Tibial artery (tissue), 4 donors: ENCODE results near the gene MYOZ3.

Source experiments
- DNase-seq, 2 donors: peaks; one replicate each; pipeline ENCODE4 v3.0.0-alpha.2; 2019
- H3K27ac ChIP-seq, 2 donors: fragments of 200-600 bp; sonication (generic) in 1 of 2; 1 replicate in 1 of 2; 2 replicates in 1 of 2; pipeline ENCODE4 v1.5.1; 2018 to 2019; ENCODE audit warnings: mild to moderate bottlenecking in 1 of 2
- H3K27me3 ChIP-seq, 2 donors: fragments of 200-600 bp; sonication (generic) in 1 of 2; one replicate each; pipeline versions ENCODE4 v1.5.1 to v1.6.0; 2016 to 2019
- H3K36me3 ChIP-seq, 3 donors: fragments of 200-600 bp; sonication (generic) in 2 of 3; one replicate each; pipeline ENCODE4 v1.5.1; 2016 to 2019; ENCODE audit warnings: mild to moderate bottlenecking in 2 of 3
- H3K4me1 ChIP-seq, 4 donors: fragments of 200-600 bp; sonication (generic) in 2 of 4; 1 replicate in 3 of 4; 2 replicates in 1 of 4; pipeline ENCODE4 v1.5.1; 2016 to 2019
- H3K4me3 ChIP-seq, 2 donors: fragments of 200-600 bp; sonication (generic) in 1 of 2; 1 replicate in 1 of 2; 2 replicates in 1 of 2; pipeline ENCODE4 v1.5.1; 2018 to 2019; ENCODE audit warnings: mild to moderate bottlenecking in 2 of 2
- H3K9me3 ChIP-seq, 3 donors: fragments of 200-600 bp; sonication (generic) in 1 of 3; one replicate each; pipeline ENCODE4 v1.5.1; 2016 to 2019
- intact Hi-C: fragments of 100-400 bp; cut with DNase I; formaldehyde crosslinking; loops from one replicate; pipeline ENCODE4 v1.15.0; 2023; ENCODE audit warnings: low total_unique reads
- TF ChIP-seq, protein P1 (sequence below), 2 experiments: fragments of 200-600 bp in 1 of 2; fragments of 450-650 bp in 1 of 2; IDR thresholded peaks; one replicate each; pipeline ENCODE4 v1.5.1; 2017 to 2019; ENCODE audit warnings: antibody characterized with exemption in 2 of 2, mild to moderate bottlenecking in 1 of 2, moderate library complexity in 1 of 2

The MYOZ3 gene

GRCh38 chr5:150628936-150629485, 32.0 kb upstream of the MYOZ3 start:
- Histone ChIP-seq H3K4me1 (peaks cover 0 to 86% (median 78%) of the 10 kb centered on the region in 4 donors), H3K36me3 (no peaks in the 10 kb centered on the region), H3K27me3 (no peaks in the 10 kb centered on the region), H3K9me3 (no peaks in the 10 kb centered on the region), H3K4me3 (peak overlapping the region in 1 of 2 donors; percentile 100), H3K27ac (peak overlapping the region; percentile 99 to 100)
- intact Hi-C loops = no loop called here
- TF ChIP-seq, protein P1, sequence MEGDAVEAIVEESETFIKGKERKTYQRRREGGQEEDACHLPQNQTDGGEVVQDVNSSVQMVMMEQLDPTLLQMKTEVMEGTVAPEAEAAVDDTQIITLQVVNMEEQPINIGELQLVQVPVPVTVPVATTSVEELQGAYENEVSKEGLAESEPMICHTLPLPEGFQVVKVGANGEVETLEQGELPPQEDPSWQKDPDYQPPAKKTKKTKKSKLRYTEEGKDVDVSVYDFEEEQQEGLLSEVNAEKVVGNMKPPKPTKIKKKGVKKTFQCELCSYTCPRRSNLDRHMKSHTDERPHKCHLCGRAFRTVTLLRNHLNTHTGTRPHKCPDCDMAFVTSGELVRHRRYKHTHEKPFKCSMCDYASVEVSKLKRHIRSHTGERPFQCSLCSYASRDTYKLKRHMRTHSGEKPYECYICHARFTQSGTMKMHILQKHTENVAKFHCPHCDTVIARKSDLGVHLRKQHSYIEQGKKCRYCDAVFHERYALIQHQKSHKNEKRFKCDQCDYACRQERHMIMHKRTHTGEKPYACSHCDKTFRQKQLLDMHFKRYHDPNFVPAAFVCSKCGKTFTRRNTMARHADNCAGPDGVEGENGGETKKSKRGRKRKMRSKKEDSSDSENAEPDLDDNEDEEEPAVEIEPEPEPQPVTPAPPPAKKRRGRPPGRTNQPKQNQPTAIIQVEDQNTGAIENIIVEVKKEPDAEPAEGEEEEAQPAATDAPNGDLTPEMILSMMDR (IDR thresholded peaks at IDR 0.05) = no peak
- no peak for DNase-seq

DNA sequence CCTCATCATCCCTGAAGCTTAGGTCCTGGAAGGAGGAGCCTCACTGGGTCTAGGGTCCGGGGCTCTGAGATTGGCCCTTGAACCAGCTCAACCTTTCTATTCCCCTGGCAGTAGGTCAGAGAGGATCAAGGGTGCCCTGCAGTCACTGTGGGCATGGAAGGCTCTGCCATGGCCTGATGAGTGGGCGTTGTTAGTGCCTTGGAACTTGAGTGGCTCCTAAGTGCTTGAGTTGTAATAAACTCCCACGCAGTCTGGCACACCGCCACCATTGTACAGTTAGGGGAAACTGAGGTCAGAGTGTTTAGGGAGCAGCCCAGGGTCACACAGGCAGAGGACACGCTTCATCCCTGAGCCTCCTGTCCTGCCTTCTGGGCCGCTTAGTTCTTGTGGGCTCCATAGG, 31.0 kb upstream of the MYOZ3 start:
- intact Hi-C loops = no loop called here

DNA sequence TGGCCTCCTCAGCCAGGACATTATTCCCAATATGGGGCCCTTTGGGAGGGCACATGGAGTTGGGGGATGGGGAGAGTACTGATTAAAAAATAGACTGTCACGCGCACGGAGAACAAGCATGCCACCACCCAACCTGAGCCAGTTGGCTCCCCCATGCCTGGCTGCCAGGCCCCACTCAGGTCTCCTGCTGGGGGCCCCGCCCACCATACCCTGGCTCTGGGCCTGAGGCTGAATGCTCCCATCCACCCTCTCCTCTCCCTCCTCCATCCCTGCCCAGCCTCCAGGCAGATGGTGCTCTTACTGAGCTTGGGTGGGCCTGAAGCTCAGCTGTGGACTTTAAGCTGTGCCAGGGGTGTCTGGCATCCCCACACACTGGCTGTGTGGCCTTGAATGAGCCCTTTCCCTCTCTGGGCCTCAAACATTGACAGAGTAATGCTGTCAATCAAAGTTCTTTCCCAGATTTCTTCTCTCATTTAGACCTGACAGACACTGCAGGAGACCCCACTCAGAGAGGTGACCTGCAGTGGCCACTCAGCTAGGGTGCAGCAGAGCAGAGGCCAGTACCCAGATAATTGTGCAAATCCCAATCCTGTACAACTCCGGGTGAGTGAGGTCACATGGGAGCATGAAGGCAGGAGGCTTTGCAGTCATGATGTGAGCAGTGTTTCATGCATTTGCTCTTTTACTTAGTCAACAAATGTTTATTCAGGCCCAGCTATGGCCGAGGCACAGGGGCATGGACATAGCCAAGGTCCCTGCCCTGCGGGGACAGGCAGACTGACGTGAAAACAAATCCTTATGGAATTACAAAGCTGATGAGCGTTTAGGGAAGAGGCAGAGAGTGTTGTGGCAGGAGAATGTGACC, 30.4 kb upstream of the MYOZ3 start:
- H3K4me3 ChIP-seq = no peak overlapping the region
- no peaks in the 10 kb centered on the region for H3K9me3 ChIP-seq
- H3K4me1 ChIP-seq = peaks cover 0 to 95% (median 84%) of the 10 kb centered on the region in 4 donors
- TF ChIP-seq, protein P1 (IDR thresholded peaks at IDR 0.05) = no peak
- peak in 1 of 2 donors; percentile 86 for DNase-seq
- no peaks in the 10 kb centered on the region for H3K27me3 ChIP-seq
- H3K36me3 ChIP-seq = no peaks in the 10 kb centered on the region
- H3K27ac ChIP-seq = peak overlapping the region; percentile 99 to 100
- intact Hi-C loops = no loop called here

More for the DNA sequence above, 31.0 kb upstream of the MYOZ3 start:
- H3K9me3 ChIP-seq = no peaks in the 10 kb centered on the region
- H3K4me1 ChIP-seq = peaks cover 0 to 88% (median 80%) of the 10 kb centered on the region in 4 donors
- H3K4me3 ChIP-seq = no peak overlapping the region
- no peak for DNase-seq
- TF ChIP-seq, protein P1 (IDR thresholded peaks at IDR 0.05) = no peak
- H3K27ac ChIP-seq = peak overlapping the region; percentile 99 to 100
- no peaks in the 10 kb centered on the region for H3K36me3 ChIP-seq
- no peaks in the 10 kb centered on the region for H3K27me3 ChIP-seq

- Histone ChIP-seq H3K9me3 (no peaks in the 10 kb centered on the region), H3K27ac (peak overlapping the region; percentile 99 to 100), H3K36me3 (no peaks in the 10 kb centered on the region), H3K4me1 (peaks cover 0 to 99% (median 86%) of the 10 kb centered on the region in 4 donors), H3K4me3 (no peak overlapping the region), H3K27me3 (no peaks in the 10 kb centered on the region)
- DNase-seq = no peak
- intact Hi-C loops = no loop called here
- TF ChIP-seq, protein P1 (IDR thresholded peaks at IDR 0.05) = no peak
Measured at GRCh38 chr5:150631326-150631701, 29.7 kb upstream of the MYOZ3 start.

GRCh38 chr5:150632305-150633160, 28.5 kb upstream of the MYOZ3 start:
- Histone ChIP-seq H3K4me1 (peaks cover 0 to 99% (median 86%) of the 10 kb centered on the region in 4 donors), H3K27me3 (no peaks in the 10 kb centered on the region), H3K36me3 (no peaks in the 10 kb centered on the region), H3K4me3 (no peak overlapping the region), H3K9me3 (no peaks in the 10 kb centered on the region), H3K27ac (peak overlapping the region; percentile 99 to 100)
- TF ChIP-seq, protein P1 (IDR thresholded peaks at IDR 0.05) = no peak
- no peak for DNase-seq
- intact Hi-C loops = no loop called here
